ENCODE results near the gene NDUFS5. TPM values are rescaled to one million over a fixed set of nuclear protein-coding genes. Genes with fewer than 3 reads are reported as not detected.

NDUFS5 gene
- total RNA-seq, 1 experiment from 2014 or later: 367 TPM

DNA sequence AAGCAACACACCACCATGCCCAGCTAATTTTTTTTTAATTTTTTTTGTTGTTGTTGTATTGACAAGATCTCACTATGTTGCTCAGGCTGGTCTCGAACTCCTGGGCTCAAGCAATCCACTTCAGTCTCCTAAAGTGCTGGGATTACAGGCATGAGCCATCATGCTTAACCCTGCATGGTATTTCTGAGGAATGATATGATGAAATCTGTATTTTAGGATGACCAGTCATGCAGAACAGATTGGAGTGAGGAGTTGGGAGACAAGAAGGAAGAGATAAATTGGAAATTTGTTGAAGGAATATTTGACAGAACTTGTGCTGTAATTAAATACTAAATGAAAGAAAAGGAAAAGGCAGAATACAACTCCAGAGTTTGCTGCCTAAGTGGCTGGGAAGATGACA lies 4.7 kb upstream of the NDUFS5 start:
- peaks cover 5% of the 10 kb centered on the region; the same call in 1 of the 2 replicates for H3K4me1 ChIP-seq (ENCODE audit: insufficient read depth, low read length)
- no peak overlapping the region for H4K91ac ChIP-seq (ENCODE audit: insufficient read length, low read depth, low read length)
- no peaks in the 10 kb centered on the region for H3K79me2 ChIP-seq (ENCODE audit: insufficient read depth, low read length)
- H3K56ac ChIP-seq (ENCODE audit: insufficient read length, low read depth, low read length): no peak overlapping the region
- WGBS (ENCODE audit: extremely low coverage, insufficient read length, low lambda C conversion rate): no CpG with 5 or more reads among the region's 1 CpG
- no peaks in the 10 kb centered on the region for H3K9me3 ChIP-seq (ENCODE audit: control insufficient read depth, low read depth, low read length)
- H3K79me1 ChIP-seq (ENCODE audit: insufficient read depth, low read depth, low read length, poor library complexity, severe bottlenecking): no peaks in the 10 kb centered on the region
- no peak overlapping the region for H2BK120ac ChIP-seq (ENCODE audit: low read depth, low read length, poor library complexity, severe bottlenecking)
- H3K23ac ChIP-seq (ENCODE audit: insufficient read length, low read depth, low read length): no peak overlapping the region
- H3K27ac ChIP-seq (ENCODE audit: insufficient read length, low read depth, low read length): no peak overlapping the region
- H3T11ph ChIP-seq (ENCODE audit: low read length): no peak overlapping the region
- no peaks in the 10 kb centered on the region; a peak in 1 of 7 replicates for H3K36me3 Mint-ChIP-seq (ENCODE audit: insufficient read depth in 1 of 3, low read depth in 3 of 3)
- H3K18ac ChIP-seq (ENCODE audit: insufficient read length, low read depth, low read length): no peak overlapping the region
- H2BK20ac ChIP-seq (ENCODE audit: low read depth, low read length, poor library complexity, severe bottlenecking): no peak overlapping the region
- H4K5ac ChIP-seq (ENCODE audit: insufficient read length, low read depth, low read length): no peak overlapping the region
- peaks cover 0 to 5% of the 10 kb centered on the region in 2 experiments; a peak in 1 of 5 replicates for H3K9me3 Mint-ChIP-seq
- H3K4me2 ChIP-seq (ENCODE audit: insufficient read depth, insufficient read length, low read length): no peak overlapping the region
- no peak overlapping the region for H2BK5ac ChIP-seq (ENCODE audit: insufficient read length, low read length)
- no peak overlapping the region for H3K27ac Mint-ChIP-seq
- H2BK12ac ChIP-seq (ENCODE audit: insufficient read length, low read depth, low read length): no peak overlapping the region
- H3K4ac ChIP-seq (ENCODE audit: low read depth, low read length): no peak overlapping the region
- H3K23me2 ChIP-seq (ENCODE audit: insufficient read length, low read depth, low read length, poor library complexity, severe bottlenecking): no peaks in the 10 kb centered on the region
- H4K8ac ChIP-seq (replicated peaks; ENCODE audit: insufficient read length, low read depth, low read length): no peak overlapping the region
- H3K27me3 Mint-ChIP-seq (ENCODE audit: low read depth): no peaks in the 10 kb centered on the region
- no peak for DNase-seq
- no peak overlapping the region for H3K9ac ChIP-seq (ENCODE audit: extremely low read depth, insufficient read length, low read length)
- TF ChIP-seq CTCF (conservative IDR thresholded peaks at IDR 0.05): no peak
- no peaks in the 10 kb centered on the region for H3K27me3 ChIP-seq (ENCODE audit: insufficient read depth, low read length)
- H2BK15ac ChIP-seq (ENCODE audit: low read depth, low read length): no peak overlapping the region
- H3K14ac ChIP-seq (ENCODE audit: insufficient read depth, low read length): no peak overlapping the region
- H3K4me1 Mint-ChIP-seq: peaks cover 24 to 29% of the 10 kb centered on the region in 2 experiments
- no peak overlapping the region for H3K4me3 Mint-ChIP-seq
- H2AK5ac ChIP-seq (ENCODE audit: insufficient read length, low read length): no peak overlapping the region
- H4K20me1 ChIP-seq (ENCODE audit: control insufficient read depth, insufficient read depth, insufficient read length): no peaks in the 10 kb centered on the region
- no peak overlapping the region for H2AFZ ChIP-seq (ENCODE audit: low read length)

Data from H9 (cell line).